Stimulated activated CD4-positive, alpha-beta T cell treated with anti-CD3 and anti-CD28 coated beads, TNF-alpha, amount 100 ng/mL, for 1 hour (primary cell): ENCODE measurements around the gene SRBD1.

Source experiments
- DNase-seq, 3 donors: peaks; one replicate each; pipeline ENCODE4 v3.0.0-alpha.2; 2020; ENCODE audit warnings: low read depth in 3 of 3, low spot score in 1 of 3

Gene SRBD1, protein sequence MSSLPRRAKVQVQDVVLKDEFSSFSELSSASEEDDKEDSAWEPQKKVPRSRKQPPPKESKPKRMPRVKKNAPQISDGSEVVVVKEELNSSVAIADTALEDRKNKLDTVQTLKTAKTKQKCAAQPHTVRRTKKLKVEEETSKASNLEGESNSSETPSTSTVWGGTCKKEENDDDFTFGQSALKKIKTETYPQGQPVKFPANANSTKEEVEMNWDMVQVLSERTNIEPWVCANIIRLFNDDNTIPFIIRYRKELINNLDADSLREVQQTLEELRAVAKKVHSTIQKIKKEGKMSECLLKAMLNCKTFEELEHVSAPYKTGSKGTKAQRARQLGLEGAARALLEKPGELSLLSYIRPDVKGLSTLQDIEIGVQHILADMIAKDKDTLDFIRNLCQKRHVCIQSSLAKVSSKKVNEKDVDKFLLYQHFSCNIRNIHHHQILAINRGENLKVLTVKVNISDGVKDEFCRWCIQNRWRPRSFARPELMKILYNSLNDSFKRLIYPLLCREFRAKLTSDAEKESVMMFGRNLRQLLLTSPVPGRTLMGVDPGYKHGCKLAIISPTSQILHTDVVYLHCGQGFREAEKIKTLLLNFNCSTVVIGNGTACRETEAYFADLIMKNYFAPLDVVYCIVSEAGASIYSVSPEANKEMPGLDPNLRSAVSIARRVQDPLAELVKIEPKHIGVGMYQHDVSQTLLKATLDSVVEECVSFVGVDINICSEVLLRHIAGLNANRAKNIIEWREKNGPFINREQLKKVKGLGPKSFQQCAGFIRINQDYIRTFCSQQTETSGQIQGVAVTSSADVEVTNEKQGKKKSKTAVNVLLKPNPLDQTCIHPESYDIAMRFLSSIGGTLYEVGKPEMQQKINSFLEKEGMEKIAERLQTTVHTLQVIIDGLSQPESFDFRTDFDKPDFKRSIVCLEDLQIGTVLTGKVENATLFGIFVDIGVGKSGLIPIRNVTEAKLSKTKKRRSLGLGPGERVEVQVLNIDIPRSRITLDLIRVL

DNA sequence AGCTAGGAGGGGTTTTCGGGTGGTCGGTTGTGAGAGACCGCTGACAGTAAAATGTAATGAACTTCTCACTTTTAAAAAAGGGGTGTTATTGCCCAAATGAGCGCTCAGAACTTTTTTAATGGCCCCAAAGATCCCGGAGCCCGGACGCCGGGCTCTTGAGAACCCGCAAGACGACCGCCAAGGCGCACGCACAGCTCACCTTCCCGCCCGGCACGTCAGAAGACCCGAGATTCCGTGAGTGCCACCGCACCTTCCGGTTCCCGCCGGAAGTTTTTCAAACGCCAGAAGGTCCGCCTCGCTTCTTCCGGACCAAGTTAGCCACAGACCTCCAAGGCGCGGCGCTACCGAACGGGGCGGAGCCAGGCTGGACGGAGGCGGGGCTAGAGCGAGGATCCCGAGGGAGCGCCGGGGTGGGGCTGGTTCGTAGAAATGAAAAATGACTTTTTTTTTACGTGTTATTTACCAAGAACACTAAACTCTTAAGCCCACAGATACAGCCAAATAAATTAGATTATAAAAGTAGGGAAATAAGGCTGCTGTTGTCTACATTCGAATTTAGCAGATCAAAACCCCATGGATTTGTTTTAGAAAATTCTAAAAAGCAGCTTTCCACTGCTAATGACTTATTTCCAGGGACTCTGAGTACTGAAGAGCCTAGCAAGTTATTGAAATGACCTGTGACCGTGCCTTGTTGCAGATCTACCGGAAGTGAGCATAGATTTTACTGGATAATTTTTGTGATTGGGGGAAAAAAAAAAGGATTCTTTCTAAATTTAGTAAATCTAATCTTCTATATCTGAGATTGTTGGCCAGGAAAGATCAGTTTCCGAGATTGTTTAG, at the start of gene SRBD1:
Gene SRBD1, minus strand, starts transcription at position 248 of the 840 bp plus-strand sequence. CDS start 5,826 bp downstream, outside the sequence.
- DNase-seq, result peak; percentile 43 to 90 (median 65)

GRCh38 chr2:45654250-45654649, 43.2 kb upstream of the SRBD1 start:
- no peak for DNase-seq

- no peak for DNase-seq
Measured at GRCh38 chr2:45653122-45653913, 42.3 kb upstream of the SRBD1 start.

DNA sequence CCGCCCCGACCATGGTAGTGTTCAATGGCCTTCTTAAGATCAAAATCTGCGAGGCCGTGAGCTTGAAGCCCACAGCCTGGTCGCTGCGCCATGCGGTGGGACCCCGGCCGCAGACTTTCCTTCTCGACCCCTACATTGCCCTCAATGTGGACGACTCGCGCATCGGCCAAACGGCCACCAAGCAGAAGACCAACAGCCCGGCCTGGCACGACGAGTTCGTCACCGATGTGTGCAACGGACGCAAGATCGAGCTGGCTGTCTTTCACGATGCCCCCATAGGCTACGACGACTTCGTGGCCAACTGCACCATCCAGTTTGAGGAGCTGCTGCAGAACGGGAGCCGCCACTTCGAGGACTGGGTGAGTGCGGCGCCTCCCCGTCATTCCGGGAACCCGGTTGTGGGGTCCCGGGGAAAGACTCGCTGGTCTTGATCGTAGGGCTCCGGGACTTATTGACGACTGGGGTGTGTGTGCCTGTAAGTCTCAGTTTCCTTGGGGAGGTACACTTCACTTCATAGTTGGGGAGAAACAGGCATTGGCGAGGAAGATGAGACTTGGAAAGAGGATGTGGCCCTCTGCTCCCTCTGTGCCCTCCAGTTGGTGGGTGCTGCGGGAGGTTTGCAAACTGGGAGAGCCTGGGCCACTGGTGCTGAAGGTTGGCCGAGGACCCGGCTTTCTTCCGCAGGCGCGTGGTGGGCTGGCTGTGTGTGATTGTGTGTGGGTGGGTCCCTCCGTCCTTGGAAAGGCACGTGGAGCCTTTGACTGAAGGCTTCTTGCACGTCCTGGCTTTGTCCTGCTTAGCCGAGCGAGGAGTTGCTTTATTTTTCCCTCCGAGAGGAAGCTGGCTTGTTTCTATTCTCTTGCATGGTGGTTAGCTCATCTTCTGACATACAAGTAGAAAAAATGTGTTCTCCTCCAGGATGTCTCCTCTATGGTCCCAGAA, 41.3 kb upstream of the SRBD1 start:
- no peak for DNase-seq

- peak in 1 of 3 donors; percentile 37 for DNase-seq
Measured at GRCh38 chr2:45651415-45652089, 40.5 kb upstream of the SRBD1 start, which contains the start of gene PRKCE. TSS of gene PRKCE (plus strand) at chr2:45651675.

GRCh38 chr2:45650851-45651414, 39.9 kb upstream of the SRBD1 start:
- peak; percentile 81 to 92 (median 86) for DNase-seq

DNA sequence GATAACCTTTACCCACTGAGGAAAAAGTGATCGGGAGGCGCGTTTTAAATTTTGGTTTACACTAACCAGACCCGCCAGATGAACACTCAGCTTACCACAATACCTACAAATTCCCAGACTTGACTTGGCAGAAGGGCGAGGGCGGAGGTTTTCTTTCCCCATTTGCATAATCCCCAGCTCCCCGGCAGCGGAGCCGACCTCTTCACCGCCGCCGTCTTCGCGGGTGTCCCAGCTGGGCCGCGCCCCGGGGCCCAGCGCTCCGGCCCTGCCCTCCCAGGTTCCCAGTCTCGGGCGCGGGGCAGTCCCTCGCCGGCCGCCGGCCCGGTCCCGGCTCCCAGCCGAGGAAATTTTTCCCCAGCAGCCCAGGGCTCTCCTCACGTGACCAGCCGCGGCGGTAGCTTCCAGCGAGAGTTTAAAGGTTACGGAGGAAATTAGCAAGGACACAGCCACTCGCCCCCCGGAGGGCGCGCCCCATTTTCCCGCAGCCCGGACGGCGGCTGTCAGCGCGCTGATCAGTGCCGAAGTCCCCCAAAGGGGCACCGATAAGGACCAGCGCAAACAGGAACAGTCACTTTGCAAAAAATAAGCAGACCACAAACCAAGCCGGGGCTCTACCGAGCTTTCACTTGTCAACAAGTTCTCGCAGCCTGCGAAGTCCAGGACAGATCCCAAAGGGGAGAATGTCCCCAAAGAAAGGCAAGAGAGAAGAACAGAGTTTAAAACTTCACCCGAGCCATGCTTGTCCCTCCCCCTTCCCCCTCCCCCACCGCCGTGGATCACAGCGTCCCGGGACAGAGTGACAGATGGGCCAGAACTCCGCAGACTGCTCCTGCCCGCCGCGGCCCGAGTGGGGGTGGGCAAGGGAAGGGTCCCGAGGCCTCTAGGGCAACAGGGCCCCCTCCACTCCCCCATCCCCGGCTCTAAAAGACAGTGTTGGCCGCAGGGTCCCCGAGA, 39.1 kb upstream of the SRBD1 start:
- peak in 1 of 3 donors; percentile 53 for DNase-seq

DNA sequence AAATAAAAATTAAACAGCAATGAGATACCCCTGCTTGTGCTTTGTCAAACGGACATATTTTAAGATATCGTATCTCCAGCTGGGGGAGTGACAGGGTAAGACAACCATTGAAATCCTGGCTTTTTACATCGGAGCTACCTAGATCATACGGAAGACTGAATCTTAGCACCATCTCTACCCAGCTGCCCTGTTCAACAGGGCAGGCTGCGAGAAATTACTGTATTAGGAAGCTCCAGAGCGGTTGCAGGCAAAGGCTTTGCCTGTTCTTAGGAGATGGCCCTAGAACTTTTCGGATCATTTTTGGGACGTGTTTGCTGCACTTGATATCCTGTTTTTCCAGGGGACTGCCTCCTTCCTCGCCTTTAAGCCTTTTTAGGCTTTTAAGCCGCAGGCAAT, 38.4 kb upstream of the SRBD1 start:
- DNase-seq, result no peak

DNA sequence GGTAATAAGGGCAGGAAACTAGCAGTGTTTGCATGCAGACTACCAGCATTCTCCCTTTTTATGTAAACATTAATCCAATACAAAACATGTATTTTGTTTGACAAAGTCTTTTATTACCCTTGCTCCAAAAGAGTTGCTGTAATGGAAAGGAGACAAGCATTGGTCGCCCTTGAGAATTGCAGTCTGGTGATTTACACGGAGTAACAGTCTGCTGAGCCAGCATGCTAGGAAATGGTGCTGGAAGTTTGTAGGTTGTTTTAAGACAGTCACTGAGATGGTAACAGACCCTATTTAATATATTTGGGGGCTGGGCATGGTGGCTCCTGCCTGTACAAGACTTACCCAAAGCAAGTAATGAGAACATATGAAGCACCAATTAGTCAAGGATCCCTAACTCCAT, 37.6 kb upstream of the SRBD1 start:
- no peak for DNase-seq

DNA sequence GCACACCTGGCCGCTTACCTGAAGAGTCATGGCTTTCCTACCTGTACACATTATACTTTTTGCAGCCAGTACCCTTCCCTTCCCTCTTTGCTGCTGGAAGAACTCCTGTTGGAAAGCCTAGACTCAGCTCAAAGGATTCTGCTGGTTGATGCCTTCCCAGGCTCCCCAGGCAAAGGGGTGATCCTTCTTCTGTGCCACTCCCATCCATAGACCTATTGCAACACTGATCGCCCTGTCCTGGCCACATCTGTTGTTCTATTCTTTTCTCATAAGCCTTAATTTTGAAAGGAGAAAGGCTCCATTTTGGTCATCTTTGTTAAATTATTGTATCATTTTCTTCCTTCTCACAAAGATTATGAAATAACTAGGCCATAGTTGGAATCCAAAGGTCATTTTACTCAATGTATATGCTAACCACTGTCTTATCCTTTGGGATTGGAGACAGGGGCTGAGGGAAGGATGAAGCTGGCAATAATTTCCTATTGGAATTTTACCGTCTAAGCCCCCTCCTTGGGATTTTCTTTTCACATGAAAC, 37.0 kb upstream of the SRBD1 start:
- no peak for DNase-seq

GRCh38 chr2:45647356-45647755, 36.3 kb upstream of the SRBD1 start:
- DNase-seq, result no peak

- DNase-seq, result no peak
Measured at GRCh38 chr2:45646289-45646688, 35.2 kb upstream of the SRBD1 start.

DNA sequence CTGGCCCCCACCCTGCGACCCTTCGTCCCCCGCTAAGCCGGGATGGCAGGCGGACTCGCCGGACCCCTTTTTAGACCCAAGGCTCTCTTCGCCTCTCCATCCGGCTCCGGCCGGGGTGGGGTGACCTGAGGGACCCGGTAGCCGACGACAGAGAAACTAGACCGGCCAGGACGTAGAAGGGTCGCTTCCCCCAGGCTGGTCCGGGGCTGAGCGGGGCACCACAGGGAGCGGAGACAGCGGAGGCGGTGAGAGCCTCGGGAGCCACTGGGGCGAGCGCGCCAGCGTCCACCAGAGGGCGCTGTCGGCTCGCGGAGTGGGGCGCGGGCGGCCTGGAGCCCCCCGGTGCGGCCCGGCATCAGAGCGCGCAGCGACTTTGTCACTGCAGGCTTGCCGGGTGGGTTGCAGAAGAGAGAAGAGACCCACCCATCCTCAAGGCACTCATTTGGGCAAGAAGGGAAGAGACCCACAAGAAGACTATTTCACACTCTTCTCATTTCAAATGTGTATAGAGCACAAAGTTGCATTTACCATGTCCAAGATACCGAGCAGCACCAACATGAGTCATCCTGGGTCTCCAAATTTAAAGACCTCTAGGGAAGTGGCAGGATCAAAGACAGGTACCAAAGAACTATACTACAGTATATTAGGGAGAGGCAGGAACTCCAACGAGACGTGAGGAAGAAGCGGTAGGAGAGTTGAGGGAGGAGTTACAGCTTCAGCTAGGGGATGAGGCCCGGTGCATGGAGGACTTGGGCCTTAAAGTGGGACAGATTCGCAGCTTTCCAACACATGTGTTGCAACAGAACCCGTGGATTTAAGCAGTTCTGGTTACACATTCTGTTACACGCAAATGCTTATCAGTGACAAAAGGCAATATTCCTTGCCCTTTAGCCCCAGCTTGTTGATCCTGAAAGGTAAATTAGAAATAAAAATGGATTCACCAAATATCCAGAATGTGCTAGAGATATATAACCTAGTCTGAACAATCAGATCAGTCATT, 32.8 kb upstream of the SRBD1 start:
- peak in 2 of 3 donors; percentile 58 to 79 for DNase-seq

- no peak for DNase-seq
Measured at GRCh38 chr2:45643095-45643494, 32.0 kb upstream of the SRBD1 start.

DNA sequence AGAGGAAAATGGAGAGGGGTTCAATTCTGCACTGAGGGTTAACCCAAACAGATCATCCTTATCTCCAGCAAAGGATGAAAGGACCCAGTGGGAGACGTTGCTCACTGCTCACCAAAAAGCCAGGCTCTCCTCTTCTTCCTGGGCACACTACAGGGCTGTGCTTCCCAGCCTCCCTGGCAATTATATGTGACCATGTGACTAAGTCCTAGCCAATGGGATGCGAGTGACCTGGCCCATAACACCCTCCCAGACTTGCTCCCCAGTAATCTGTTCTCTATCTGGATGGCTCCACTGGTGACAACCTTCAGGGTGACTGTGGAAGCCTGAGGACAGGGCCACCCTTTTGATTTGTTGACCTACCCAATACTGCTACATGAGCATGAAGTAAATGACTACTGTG, 29.5 kb upstream of the SRBD1 start:
- no peak for DNase-seq
